ENCODE results near the gene NEK6. TPM values are rescaled to one million over a fixed set of nuclear protein-coding genes. Genes with fewer than 3 reads are reported as not detected.

The NEK6 gene
- total RNA-seq, 2 donors from 2014 or later: 15.5 to 23.6 TPM

- Histone ChIP-seq H3K4me1 (no peaks in the 10 kb centered on the region), H3K4me3 (no peak overlapping the region), H3K27ac (no peak overlapping the region), H3K36me3 (replicated peaks in 1 of 2; ENCODE audit: insufficient read depth in 1 of 2, low read depth in 2 of 2) (peaks cover 6 to 14% of the 10 kb centered on the region in 2 donors), H3K27me3 (no peaks in the 10 kb centered on the region), H3K9me3 (no peaks in the 10 kb centered on the region)
- ATAC-seq (no peak), DNase-seq (no peak)
- intact Hi-C loops (cut with DNase I): no loop called here
- WGBS, 2 donors: 82 to 88% methylated on average over 4 to 23 of the region's 23 CpGs
- no peak for TF ChIP-seq CTCF (IDR thresholded peaks at IDR 0.05)
- no peak for TF ChIP-seq POLR2A (IDR thresholded peaks at IDR 0.05)
Observed at GRCh38 chr9:124343533-124344290, 86.0 kb downstream of the NEK6 start.

GRCh38 chr9:124344291-124345050 lies 86.7 kb downstream of the NEK6 start:
- no peak for ATAC-seq
- Histone ChIP-seq H3K36me3 (replicated peaks in 1 of 2; ENCODE audit: insufficient read depth in 1 of 2, low read depth in 2 of 2) (peaks cover 6 to 20% of the 10 kb centered on the region in 2 donors), H3K4me3 (no peak overlapping the region), H3K4me1 (no peaks in the 10 kb centered on the region), H3K27me3 (no peaks in the 10 kb centered on the region), H3K27ac (no peak overlapping the region), H3K9me3 (no peaks in the 10 kb centered on the region)
- DNase-seq: no peak
- 85 to 90% methylated on average over 9 to 24 of the region's 29 CpGs for WGBS, 2 donors
- intact Hi-C loops (cut with DNase I): no loop called here
- TF ChIP-seq CTCF (IDR thresholded peaks at IDR 0.05): no peak
- no peak for TF ChIP-seq POLR2A (IDR thresholded peaks at IDR 0.05)

DNA sequence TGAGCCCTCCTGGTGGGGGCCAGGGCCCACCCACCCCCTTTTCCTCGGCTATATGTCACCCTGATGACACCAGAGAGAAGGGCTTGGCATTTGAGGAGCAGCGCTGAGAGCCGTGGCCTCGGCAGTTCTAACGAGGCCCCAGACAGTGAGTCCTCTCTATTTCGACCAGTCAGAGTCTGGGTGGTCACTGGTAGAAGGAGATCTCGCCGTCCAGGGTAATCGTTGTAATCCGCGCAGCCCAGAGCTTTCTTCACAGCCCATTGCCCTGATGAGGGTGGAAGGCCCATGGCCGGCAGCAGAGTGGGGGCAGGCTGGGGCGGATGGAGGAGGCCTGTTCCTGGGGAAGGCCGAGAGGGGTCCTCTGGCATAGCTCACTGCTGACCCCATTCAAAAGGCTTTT lies 87.3 kb downstream of the NEK6 start:
- TF ChIP-seq CTCF (IDR thresholded peaks at IDR 0.05) (no peak), POLR2A (IDR thresholded peaks at IDR 0.05) (no peak)
- H3K27me3 ChIP-seq: no peaks in the 10 kb centered on the region
- 80 to 90% methylated on average over 11 to 14 of the region's 14 CpGs for WGBS, 2 donors
- intact Hi-C loops (cut with DNase I): no loop called here
- no peak overlapping the region for H3K27ac ChIP-seq
- no peak for DNase-seq
- ATAC-seq: no peak
- no peaks in the 10 kb centered on the region for H3K9me3 ChIP-seq
- H3K4me3 ChIP-seq: no peak overlapping the region
- H3K36me3 ChIP-seq (replicated peaks in 1 of 2; ENCODE audit: insufficient read depth in 1 of 2, low read depth in 2 of 2): peaks cover 6 to 24% of the 10 kb centered on the region in 2 donors
- H3K4me1 ChIP-seq: no peaks in the 10 kb centered on the region

DNA sequence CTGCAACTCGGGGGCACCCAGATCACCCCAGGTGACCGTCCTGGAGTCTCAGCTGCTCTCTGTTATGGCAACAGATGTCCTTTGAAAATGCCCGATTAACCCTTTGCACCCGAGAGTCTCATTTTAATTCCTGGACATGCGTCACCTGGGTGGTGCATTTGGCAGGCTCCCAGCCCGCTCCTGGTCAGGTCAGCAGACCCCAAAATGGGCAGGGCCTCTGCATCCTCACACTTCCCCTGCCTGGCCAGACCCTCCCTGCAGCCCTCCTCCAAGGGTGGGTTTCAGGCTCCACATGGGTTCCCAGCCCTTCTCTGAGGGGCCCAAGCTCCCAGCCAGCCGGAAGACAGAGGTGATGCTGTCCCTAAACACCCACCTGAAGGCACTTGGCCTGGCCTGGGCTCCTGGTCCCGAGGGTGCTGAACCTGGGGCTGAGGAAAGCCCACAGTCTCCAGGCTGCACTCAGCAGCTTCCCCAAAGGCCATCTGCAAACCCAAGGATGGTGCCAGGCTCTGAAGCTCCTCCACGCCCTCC lies 88.1 kb downstream of the NEK6 start:
- H3K4me3 ChIP-seq: no peak overlapping the region
- no peak for DNase-seq
- intact Hi-C loops (cut with DNase I): no loop called here
- H3K27ac ChIP-seq: no peak overlapping the region
- no peaks in the 10 kb centered on the region for H3K27me3 ChIP-seq
- TF ChIP-seq CTCF (IDR thresholded peaks at IDR 0.05) (no peak), POLR2A (IDR thresholded peaks at IDR 0.05) (no peak)
- H3K4me1 ChIP-seq: no peaks in the 10 kb centered on the region
- ATAC-seq: no peak
- 81 to 90% methylated on average over 6 to 8 of the region's 9 CpGs for WGBS, 2 donors
- no peaks in the 10 kb centered on the region for H3K9me3 ChIP-seq
- H3K36me3 ChIP-seq (replicated peaks in 1 of 2; ENCODE audit: insufficient read depth in 1 of 2, low read depth in 2 of 2): peaks cover 6 to 28% of the 10 kb centered on the region in 2 donors

Data from body of pancreas (tissue), 4 donors.